NCI-H69 (cell line): ENCODE data around the gene DNAAF6.

Source experiments
- DNase-seq: peaks from one replicate; lab custom pipeline; 2025; lab: John Stamatoyannopoulos, UW

Gene DNAAF6

DNA sequence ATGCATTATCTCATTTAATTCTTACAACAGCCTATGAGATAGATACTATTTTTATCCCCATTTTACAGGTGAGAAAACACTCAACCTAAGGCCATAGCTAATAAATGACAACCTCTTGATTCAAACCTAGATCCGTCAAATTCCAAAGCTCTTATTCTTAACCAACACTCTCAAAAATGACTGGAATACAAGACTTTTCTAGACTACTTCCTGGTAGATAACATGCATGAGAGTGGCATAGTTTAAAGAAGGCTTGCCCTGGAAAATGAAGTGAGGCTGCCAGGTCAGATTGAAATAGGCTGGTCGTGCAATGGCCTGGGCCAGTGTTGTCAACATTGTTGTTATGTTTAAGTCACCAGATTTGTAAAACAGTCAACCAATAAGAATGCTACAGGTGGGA lies 86.6 kb downstream of the DNAAF6 start:
- DNase-seq = no peak
